NCI-H1417 treated with DMSO at 0.1 percent for 48 hours (cell line): ENCODE measurements around the gene DNAJC25.
"Not testable (repeated sequence)": the region's sequence is repeated elsewhere in the genome, so short reads cannot be mapped to it uniquely, and the experiment has no call there.

Experiments
- DNase-seq: peaks from one replicate; lab custom pipeline; 2025; lab: John Stamatoyannopoulos, UW

Gene DNAJC25

GRCh38 chr9:111663301-111663823 lies 32.2 kb downstream of the DNAJC25 start:
- DNase-seq, result no peak

GRCh38 chr9:111668026-111668573 lies 37.0 kb downstream of the DNAJC25 start:
- no peak for DNase-seq

GRCh38 chr9:111668601-111669000 lies 37.5 kb downstream of the DNAJC25 start:
- not testable (repeated sequence) for DNase-seq

- no peak for DNase-seq
These were observed 43.2 kb downstream of the DNAJC25 start for GRCh38 chr9:111674319-111674718.

- no peak for DNase-seq
These were observed 45.0 kb downstream of the DNAJC25 start for GRCh38 chr9:111676116-111676515.

- DNase-seq, result no peak
These were observed 47.2 kb downstream of the DNAJC25 start for GRCh38 chr9:111678293-111678692.

- DNase-seq, result no peak
These were observed 48.1 kb downstream of the DNAJC25 start for GRCh38 chr9:111679199-111679598.

GRCh38 chr9:111683392-111683791 lies 52.3 kb downstream of the DNAJC25 start:
- no peak for DNase-seq

GRCh38 chr9:111691672-111692329 lies 60.7 kb downstream of the DNAJC25 start:
- DNase-seq, result peak; percentile 27

GRCh38 chr9:111696796-111697195 lies 65.7 kb downstream of the DNAJC25 start:
- DNase-seq, result no peak

- DNase-seq, result no peak
These were observed 69.6 kb downstream of the DNAJC25 start for GRCh38 chr9:111700776-111701175.
